ENCODE data around the gene TRIB2.

DNA sequence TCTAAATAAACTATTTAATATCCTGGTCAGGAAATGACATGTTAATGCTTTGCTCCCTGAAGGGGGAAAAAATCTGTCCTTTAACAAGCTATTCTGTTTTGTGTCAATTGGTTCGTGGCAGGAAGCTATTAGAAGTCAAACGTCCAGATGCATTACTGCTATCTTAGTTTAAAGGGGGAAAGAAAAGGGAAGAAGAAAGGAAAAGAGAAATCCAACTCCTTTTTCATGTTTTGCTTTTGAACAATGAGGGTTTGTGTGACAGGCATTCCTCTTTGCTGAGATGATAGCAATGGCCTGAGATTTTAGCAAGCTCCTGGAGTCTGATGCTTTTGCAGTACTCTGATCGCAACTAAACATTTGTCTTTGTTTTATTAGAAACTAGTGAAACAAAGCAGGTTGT lies 24.6 kb downstream of the TRIB2 start:
- TF ChIP-seq POLR2A (IDR thresholded peaks at IDR 0.05) (no peak), EP300 (IDR thresholded peaks at IDR 0.05) (no peak), CTCF (IDR thresholded peaks at IDR 0.05) (no peak)
